ENCODE data around the gene CPNE4.

The CPNE4 gene

DNA sequence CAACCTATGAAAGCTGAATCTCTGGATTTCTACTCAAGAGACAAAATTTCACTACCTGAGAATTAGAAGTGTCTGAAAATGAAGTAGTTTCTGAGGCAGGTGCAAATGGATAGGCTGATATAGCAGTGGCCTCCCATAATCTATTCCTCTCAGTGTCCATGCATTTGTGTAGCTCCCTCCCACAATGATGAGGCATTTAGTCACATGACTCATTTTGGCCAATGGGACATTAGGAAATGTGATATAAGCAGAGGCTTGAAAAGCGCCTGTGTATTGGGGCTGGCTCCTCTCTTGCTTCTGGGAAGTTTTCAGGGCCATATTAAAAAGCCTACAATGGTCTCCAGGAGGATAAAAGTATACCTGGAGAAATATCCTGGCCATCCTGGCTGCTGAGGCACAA, 452.4 kb downstream of the CPNE4 start:
- FAIRE-seq, result no peak
- no peak for TF ChIP-seq POLR2A (IDR thresholded peaks at IDR 0.05; ENCODE audit: low read depth, low read length)
- no peak for DNase-seq (ENCODE audit: insufficient read length, low spot score)

DNA sequence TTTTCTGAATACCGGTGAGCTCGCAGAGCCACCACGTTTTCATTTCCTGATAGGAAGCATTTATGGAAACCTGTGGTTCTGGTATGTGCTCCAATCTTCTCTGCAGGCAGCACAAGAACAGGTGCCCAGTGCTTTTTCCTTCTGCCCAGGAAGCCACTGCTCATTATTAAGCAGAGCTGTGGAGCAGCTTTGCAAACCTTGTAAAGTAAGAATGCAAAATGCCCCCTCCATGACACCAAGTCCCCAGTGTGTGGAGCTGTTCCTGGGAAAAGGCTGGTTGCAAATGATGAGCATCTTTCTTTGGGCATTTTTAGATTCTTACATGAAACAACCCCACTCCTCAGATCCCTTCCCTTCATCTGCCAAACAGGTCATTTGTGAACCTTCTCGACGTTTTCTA, 466.4 kb downstream of the CPNE4 start:
- FAIRE-seq (no peak), DNase-seq (ENCODE audit: insufficient read length, low spot score) (no peak)
- no peak for TF ChIP-seq POLR2A (IDR thresholded peaks at IDR 0.05; ENCODE audit: low read depth, low read length)

DNA sequence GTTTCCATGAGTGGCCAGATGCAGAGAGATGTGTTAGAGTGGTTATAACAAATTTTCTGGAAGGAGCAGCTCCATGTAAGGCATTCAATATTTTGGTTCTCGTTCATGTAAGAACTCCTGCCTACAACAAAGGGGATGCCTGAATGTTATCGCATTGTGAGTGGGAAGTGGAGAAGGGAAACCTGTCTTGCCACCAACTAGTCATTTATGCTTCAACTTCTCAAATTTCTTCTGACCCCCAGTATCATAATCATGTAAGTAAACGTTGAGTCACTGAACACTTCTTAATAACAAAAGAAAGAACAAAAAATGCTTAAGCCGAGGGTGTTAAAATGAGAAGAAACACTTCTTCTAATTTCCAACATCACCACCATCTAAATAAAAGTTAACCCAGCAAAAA, 470.0 kb downstream of the CPNE4 start:
- FAIRE-seq (no peak), DNase-seq (ENCODE audit: insufficient read length, low spot score) (no peak)
- no peak for TF ChIP-seq POLR2A (IDR thresholded peaks at IDR 0.05; ENCODE audit: low read depth, low read length)

DNA sequence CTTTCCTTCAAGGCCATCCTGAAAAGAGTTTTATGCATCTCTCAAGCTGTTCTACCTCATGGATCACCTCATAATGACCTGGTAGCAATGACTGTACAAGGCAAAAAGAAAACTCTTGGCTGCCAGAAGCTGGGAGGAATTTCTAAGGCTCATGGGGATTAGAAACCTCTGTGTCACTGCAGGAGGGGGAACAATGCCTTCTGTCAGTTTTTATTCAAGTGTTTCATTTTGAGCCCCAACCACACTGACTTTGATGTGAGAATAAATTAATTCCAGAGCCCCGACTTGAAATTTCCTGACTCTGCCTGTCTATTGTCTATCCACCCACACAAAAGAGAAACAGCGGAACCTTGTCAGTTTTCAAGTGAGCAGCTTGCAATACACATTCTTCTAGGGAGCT, 473.3 kb downstream of the CPNE4 start:
- TF ChIP-seq POLR2A (IDR thresholded peaks at IDR 0.05; ENCODE audit: low read depth, low read length), result no peak
- no peak for DNase-seq (ENCODE audit: insufficient read length, low spot score)
- no peak for FAIRE-seq

DNA sequence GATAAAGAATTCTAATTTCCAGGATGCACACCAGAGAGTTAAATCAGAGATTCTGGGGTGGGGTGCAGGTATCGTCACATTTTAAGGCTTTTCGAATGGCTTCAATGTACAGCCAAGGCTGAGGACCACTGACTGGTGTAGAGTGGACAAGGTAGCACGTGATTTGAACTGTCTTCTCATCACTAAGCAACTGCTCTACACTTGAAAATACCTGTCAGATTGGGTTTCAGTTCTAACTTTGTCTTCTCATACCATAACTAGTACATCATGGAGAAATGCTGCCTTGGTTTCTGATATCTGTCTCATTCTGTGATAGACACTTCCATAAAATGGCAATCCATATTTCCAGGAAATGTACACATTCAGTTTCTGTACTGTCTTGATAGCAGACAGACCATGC, 474.0 kb downstream of the CPNE4 start:
- FAIRE-seq (no peak), DNase-seq (ENCODE audit: insufficient read length, low spot score) (no peak)
- TF ChIP-seq POLR2A (IDR thresholded peaks at IDR 0.05; ENCODE audit: low read depth, low read length), result no peak

DNA sequence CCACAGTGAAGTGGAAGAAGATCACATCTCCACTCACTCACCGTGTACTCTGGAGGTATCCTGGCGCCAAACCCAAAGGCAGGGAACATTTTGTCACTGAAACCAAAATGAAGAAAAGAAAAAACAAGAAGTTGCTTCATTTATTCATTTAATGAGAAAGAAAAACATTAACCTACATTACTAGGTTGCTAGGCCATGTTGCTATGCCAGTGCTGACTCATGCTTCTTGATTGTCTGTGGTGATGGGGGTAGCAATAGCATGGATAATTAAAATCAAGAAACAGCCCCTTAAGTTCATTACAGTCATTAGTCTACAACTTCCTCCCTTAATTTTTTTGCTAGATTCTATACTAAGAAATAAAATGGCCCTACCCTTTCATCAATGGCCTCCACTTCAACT, 479.4 kb downstream of the CPNE4 start:
- no peak for TF ChIP-seq POLR2A (IDR thresholded peaks at IDR 0.05; ENCODE audit: low read depth, low read length)
- DNase-seq (ENCODE audit: insufficient read length, low spot score), result no peak
- no peak for FAIRE-seq

DNA sequence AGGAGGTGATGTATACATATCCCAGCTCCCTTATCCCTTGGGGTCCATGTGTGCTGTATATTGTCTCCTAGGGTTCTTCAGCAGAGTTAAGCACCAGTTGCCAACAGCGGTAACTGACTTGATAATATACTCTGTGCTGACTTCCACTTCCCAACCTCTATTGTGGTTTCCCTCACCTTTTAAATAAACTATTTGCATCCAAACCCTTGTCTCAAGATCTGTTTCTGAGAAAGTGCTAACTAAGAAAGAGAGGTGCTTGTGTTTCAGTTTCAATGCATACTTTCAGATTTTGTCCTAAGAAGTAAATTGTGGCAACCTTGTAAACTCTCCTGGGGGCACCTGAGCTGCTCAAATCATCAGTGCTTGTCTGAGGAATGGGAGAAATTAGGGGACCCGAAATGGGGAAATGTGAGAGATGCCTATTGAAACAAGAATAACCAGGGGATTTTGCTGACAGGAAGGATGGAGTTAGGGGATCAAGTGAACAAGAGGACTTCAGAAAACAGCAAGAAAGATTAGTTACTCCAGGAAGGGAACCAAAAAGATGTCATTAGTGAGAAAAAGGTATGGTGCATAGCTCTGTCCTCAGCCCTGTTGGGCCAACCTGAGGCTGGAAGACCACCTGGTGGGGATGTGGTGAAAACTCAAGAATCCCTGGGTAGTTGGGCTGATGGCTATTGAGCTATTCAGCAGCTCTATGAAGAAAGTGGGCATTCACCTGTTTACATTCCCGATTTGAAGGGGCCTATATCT, 481.1 kb downstream of the CPNE4 start:
- TF ChIP-seq POLR2A (IDR thresholded peaks at IDR 0.05; ENCODE audit: low read depth, low read length), result no peak
- no peak for FAIRE-seq
- no peak for DNase-seq (ENCODE audit: insufficient read length, low spot score)

DNA sequence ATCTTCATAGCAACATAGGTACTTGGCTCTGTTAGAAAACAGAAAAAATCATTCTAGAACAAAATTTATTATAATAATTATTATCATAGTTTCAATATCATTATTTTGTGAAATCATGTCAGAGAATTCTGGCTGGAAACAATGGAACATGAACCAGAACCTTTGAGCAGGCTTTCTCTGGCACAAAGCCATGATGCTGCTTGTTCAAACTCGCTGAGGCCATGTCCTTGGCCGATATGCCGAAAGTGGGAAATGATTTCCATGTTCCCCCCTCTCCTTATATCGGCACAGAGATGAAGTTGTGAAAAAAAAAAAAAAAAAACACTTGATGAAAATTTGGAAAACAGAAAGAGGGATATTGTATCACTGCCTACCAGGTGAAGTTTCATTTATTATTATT, 483.1 kb downstream of the CPNE4 start:
- FAIRE-seq, result no peak
- no peak for DNase-seq (ENCODE audit: insufficient read length, low spot score)
- TF ChIP-seq POLR2A (IDR thresholded peaks at IDR 0.05; ENCODE audit: low read depth, low read length), result no peak

DNA sequence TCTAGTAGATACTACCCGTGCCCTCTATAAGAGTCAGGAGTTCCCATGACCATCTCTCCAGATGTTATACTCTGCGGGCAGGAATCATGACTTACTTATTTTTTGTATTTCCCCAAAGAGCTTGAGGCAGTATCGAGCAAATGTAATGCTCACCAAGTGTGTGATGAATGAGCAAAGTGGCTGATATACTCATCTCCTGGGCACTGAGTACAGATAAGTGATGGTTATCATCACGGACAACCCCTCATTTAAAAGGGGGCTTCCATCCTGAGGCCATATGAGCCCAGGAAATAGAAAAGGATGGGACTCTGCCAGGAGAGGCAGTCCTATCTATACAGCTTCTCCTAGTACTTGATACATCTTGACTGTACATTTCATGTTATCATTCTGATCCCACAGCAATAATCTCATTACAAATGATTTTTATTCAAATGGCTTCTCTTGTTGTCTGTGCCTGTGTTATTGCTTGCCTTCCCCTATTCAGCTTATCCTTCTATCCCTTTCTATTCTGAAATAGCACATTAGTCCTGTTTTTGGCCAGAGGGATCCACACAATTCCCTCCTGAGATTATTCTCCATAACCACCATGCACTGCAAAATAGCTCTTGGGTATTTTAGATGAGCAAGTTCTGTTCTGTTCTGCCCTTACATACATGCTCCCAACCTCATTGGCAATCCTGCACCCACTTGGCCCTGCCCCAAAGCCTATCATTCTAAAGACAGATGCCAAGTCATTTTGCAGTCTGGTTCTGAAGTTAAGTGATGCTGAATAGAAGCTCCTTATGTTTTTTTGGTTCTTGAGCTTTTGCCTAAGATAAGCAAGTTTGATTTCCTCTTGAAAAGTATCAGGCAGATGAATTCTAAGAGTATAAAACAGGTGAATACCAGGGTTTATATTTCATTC, 484.0 kb downstream of the CPNE4 start:
- no peak for TF ChIP-seq POLR2A (IDR thresholded peaks at IDR 0.05; ENCODE audit: low read depth, low read length)
- DNase-seq (ENCODE audit: insufficient read length, low spot score), result no peak
- no peak for FAIRE-seq

DNA sequence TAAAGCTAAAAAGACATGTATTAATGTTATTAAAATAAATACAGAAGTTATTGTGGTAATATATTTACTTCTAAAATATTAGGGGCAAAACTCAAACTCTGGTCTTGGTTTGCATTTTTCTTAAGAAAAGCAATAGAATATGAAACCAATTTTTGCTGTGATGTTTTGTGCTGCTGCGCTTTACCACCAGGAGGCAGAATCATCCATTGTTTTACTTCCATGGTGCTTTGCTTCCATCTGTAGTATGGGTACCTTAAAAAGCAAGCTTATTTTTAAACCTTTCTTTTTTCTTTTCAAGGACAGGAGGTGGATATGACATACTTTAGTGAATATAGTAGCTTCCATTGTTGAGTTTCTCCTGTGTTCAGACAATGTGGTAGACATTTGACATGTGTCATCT, 485.5 kb downstream of the CPNE4 start:
- FAIRE-seq, result no peak
- TF ChIP-seq POLR2A (IDR thresholded peaks at IDR 0.05; ENCODE audit: low read depth, low read length), result no peak
- DNase-seq (ENCODE audit: insufficient read length, low spot score), result no peak

DNA sequence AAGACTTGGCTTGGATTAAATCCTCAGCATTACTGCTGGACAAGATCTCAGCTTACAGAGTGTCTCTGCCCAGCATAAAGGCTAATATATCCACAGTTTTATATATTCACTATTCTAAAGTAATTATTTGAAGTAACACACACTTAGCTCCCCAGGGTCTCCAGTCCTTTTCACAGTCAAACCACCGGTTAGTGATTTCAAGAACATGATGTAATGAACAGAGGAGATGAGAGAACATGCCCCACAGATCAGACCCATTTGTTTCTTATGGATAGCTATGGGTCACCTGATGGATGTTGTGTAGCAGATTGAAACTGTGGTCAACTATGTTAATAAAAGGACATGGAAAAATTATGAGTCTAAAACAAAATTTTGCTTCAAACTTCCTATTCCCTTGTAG, 487.2 kb downstream of the CPNE4 start:
- FAIRE-seq, result no peak
- no peak for DNase-seq (ENCODE audit: insufficient read length, low spot score)
- TF ChIP-seq POLR2A (IDR thresholded peaks at IDR 0.05; ENCODE audit: low read depth, low read length), result no peak

DNA sequence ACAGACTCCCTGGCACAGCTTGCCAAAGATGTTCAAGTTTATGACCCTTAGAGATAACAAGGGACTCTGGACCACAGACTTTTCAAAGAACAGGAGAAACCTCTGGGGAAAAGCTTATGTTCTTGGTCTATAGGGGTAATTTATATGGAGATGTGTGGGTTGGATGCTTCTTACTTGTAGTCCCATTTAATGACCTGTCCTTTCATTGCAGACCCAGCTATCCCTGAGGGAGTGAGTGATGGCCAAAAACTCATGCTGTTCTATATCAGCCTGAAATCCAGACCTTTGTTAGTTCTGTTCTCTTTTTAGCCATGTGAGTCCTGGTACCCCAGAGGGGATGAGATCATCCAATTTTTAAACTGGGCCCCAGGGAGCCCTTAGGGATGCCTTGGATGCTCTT, 488.4 kb downstream of the CPNE4 start:
- no peak for TF ChIP-seq POLR2A (IDR thresholded peaks at IDR 0.05; ENCODE audit: low read depth, low read length)
- DNase-seq (ENCODE audit: insufficient read length, low spot score) (no peak), FAIRE-seq (no peak)

DNA sequence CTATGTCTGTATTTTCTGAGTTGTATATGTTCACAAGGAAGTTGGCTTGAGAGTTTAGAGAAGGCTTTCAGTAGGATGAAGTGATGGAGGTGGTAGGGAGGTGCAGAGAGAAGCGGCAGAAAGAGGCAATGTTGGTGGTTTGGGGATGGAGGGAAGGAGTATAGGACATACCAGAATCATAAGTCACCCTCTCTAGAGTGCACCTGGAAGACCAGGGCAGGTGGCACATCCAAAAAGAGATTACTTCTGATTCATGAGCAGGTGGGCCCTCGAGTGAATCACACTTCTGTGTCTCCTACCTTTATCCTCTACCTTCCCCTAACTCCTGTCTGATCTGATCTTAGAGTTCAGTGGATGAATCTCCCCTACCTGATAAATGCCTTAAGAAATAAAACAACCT, 490.3 kb downstream of the CPNE4 start:
- DNase-seq (ENCODE audit: insufficient read length, low spot score), result no peak
- no peak for FAIRE-seq
- TF ChIP-seq POLR2A (IDR thresholded peaks at IDR 0.05; ENCODE audit: low read depth, low read length), result no peak

DNA sequence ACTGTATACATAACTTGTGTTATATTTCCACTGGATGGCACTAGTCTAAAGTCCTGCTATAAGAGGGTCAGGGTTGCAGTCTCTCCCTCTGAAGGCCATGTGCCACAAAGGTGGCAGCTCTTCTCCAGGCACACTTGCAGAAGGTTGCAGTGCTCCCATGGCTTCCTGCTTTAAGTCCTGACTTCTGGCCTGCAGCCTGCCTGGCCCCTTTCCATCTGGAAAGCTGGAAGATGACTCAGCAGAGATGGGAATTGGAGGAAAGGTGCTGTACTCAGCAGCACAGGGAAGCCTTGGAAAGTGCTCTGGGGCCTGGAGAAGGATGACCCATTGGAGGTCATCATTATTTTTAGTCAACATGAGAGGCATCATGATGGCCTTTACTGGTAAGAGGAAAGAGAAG, 491.1 kb downstream of the CPNE4 start:
- DNase-seq (ENCODE audit: insufficient read length, low spot score) (peak; percentile 20), FAIRE-seq (peak; percentile 94)
- no peak for TF ChIP-seq POLR2A (IDR thresholded peaks at IDR 0.05; ENCODE audit: low read depth, low read length)

DNA sequence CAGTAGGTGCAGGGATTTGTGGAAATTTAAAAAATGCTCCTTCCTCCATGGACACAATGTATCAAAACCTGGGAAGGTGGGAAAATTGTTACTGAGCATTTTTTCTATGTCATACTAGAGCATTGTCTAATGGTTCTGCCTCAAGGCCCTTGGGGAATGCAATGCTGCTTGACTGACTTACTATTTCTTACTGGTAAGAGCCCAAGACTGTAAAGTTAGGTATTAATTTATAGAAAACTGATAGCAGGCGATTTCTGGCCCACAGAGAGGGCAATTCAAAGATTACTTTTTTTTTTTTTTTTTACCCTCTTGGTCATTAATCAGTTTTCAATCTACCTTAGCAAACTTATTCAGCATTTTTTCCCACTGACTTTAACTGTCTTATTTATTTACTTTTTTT, 493.5 kb downstream of the CPNE4 start:
- DNase-seq (ENCODE audit: insufficient read length, low spot score) (no peak), FAIRE-seq (no peak)
- no peak for TF ChIP-seq POLR2A (IDR thresholded peaks at IDR 0.05; ENCODE audit: low read depth, low read length)

Measured in H54 (cell line).